ENCODE measurements around the gene LAPTM4A. TPM values are rescaled to one million over a fixed set of nuclear protein-coding genes. Genes with fewer than 3 reads are reported as not detected.

LAPTM4A gene
- 101 and 126 TPM in 2 replicates for total RNA-seq

GRCh38 chr2:20051532-20052228 is at the start of gene LAPTM4A:
LAPTM4A (minus strand) TSS chr2:20051628; CDS start chr2:20051520, 108 bp downstream.

GRCh38 chr2:20012282-20013125 is 38.9 kb downstream of the LAPTM4A start, which contains the start of gene MATN3:
MATN3 (minus strand) TSS chr2:20012668; CDS start chr2:20012631, 37 bp downstream.

GRCh38 chr2:19989667-19990415 is 61.6 kb downstream of the LAPTM4A start, which contains the start of gene WDR35:
WDR35 (minus strand) TSS chr2:19990105; CDS start chr2:19990015, 90 bp downstream.

Other genes starting within 250 kb of the LAPTM4A start
- 6.1 and 9.9 TPM in 2 replicates for gene TTC32, start 149.6 kb downstream of the LAPTM4A start, total RNA-seq
- 9.4 and 15.5 TPM in 2 replicates for gene WDR35, start 61.5 kb downstream of the LAPTM4A start, total RNA-seq
- gene MATN3, start 39.0 kb downstream of the LAPTM4A start, total RNA-seq = 1.3 and 2.3 TPM in 2 replicates
- 7.9 and 91.5 TPM in 2 replicates for gene SDC1, start 173.5 kb upstream of the LAPTM4A start, total RNA-seq